Ishikawa (cell line): ENCODE data around the gene USP22.

Source experiments
- CEBPB ChIP-seq: IDR thresholded peaks from 2 replicates; pipeline ENCODE4 v1.6.1; 2012
- CREB1 ChIP-seq: IDR thresholded peaks from 2 replicates; pipeline ENCODE4 v1.6.1; 2012; ENCODE audit warnings: low read depth
- EGR1 ChIP-seq: IDR thresholded peaks from 2 replicates; pipeline ENCODE4 v1.6.1; 2012
- EP300 ChIP-seq: IDR thresholded peaks from 2 replicates; pipeline ENCODE4 v1.6.1; 2012; ENCODE audit warnings: borderline replicate concordance
- FOXM1 ChIP-seq: IDR thresholded peaks from 2 replicates; pipeline ENCODE4 v1.6.1; 2012; ENCODE audit warnings: low read depth, borderline replicate concordance
- NFIC ChIP-seq: IDR thresholded peaks from 2 replicates; pipeline ENCODE4 v1.6.1; 2012
- RAD21 ChIP-seq: IDR thresholded peaks from 2 replicates; pipeline ENCODE4 v1.6.1; 2012; ENCODE audit warnings: low read depth
- TAF1 ChIP-seq: IDR thresholded peaks from 2 replicates; pipeline ENCODE4 v1.6.1; 2012; ENCODE audit warnings: low read depth, mild to moderate bottlenecking
- TCF12 ChIP-seq: IDR thresholded peaks from 2 replicates; pipeline ENCODE4 v1.6.1; 2012; ENCODE audit warnings: low read depth
- TEAD4 ChIP-seq: IDR thresholded peaks from 2 replicates; pipeline ENCODE4 v1.6.1; 2012
- YY1 ChIP-seq: IDR thresholded peaks from 2 replicates; pipeline ENCODE4 v1.6.1; 2012; ENCODE audit warnings: low read depth
- ZBTB7A ChIP-seq: IDR thresholded peaks from 2 replicates; pipeline ENCODE4 v1.6.1; 2012; ENCODE audit warnings: low read depth
- TF ChIP-seq, protein P1 (sequence below): IDR thresholded peaks from 2 replicates; pipeline ENCODE4 v1.6.1; 2012
- TF ChIP-seq, protein P2 (sequence below): IDR thresholded peaks from 2 replicates; pipeline ENCODE4 v1.6.1; 2012; ENCODE audit warnings: low read depth, mild to moderate bottlenecking
- TF ChIP-seq, protein P3 (sequence below): IDR thresholded peaks from 2 replicates; pipeline ENCODE4 v1.6.1; 2012

Gene USP22

DNA sequence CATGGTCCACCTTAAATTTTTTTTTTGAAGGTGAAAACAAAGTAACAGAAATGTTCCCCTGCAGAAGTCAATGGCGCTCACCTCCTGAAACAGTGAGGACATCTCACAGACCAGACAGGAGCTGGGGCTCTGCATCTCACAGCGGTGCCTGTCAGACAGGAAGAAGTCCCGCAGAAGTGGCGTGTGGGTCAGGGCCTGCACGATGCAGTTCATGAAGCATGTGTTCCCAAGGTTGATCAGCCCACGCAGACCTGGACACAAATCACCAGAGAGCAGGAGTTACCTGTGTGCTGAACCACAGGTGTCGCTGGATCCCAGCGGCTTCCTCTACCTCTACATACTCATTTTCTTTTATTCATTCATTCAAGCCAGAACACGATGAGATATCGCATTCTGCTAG lies 24.9 kb downstream of the USP22 start:
- TF ChIP-seq EGR1 (no peak), CEBPB (no peak), TEAD4 (no peak), TCF12 (no peak), ZBTB7A (no peak), FOXM1 (no peak), YY1 (no peak), TAF1 (no peak)
- TF ChIP-seq, protein P1, sequence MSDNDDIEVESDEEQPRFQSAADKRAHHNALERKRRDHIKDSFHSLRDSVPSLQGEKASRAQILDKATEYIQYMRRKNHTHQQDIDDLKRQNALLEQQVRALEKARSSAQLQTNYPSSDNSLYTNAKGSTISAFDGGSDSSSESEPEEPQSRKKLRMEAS, result no peak
- TF ChIP-seq, protein P2, sequence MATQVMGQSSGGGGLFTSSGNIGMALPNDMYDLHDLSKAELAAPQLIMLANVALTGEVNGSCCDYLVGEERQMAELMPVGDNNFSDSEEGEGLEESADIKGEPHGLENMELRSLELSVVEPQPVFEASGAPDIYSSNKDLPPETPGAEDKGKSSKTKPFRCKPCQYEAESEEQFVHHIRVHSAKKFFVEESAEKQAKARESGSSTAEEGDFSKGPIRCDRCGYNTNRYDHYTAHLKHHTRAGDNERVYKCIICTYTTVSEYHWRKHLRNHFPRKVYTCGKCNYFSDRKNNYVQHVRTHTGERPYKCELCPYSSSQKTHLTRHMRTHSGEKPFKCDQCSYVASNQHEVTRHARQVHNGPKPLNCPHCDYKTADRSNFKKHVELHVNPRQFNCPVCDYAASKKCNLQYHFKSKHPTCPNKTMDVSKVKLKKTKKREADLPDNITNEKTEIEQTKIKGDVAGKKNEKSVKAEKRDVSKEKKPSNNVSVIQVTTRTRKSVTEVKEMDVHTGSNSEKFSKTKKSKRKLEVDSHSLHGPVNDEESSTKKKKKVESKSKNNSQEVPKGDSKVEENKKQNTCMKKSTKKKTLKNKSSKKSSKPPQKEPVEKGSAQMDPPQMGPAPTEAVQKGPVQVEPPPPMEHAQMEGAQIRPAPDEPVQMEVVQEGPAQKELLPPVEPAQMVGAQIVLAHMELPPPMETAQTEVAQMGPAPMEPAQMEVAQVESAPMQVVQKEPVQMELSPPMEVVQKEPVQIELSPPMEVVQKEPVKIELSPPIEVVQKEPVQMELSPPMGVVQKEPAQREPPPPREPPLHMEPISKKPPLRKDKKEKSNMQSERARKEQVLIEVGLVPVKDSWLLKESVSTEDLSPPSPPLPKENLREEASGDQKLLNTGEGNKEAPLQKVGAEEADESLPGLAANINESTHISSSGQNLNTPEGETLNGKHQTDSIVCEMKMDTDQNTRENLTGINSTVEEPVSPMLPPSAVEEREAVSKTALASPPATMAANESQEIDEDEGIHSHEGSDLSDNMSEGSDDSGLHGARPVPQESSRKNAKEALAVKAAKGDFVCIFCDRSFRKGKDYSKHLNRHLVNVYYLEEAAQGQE, result no peak

DNA sequence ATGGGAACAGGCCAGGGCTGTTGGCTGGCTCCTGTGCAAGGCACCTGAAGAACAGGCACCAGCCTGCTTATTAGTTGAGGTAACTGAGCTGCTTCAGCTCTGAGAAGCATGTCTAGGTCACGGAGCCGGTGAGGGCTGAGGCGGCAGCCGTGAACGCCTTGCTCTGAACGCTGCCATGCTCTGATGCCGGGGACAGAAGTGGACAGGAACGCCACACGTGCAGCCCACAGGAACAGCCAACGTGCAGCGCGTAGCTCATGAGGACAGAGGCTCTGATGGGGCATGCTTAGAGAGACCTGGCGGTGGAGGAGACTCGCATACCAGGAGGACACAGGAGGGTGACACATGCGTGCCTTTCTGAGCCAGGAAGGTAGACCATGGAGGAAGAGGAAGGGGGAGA lies 25.6 kb downstream of the USP22 start:
- TF ChIP-seq, protein P3, sequence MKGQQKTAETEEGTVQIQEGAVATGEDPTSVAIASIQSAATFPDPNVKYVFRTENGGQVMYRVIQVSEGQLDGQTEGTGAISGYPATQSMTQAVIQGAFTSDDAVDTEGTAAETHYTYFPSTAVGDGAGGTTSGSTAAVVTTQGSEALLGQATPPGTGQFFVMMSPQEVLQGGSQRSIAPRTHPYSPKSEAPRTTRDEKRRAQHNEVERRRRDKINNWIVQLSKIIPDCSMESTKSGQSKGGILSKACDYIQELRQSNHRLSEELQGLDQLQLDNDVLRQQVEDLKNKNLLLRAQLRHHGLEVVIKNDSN, result no peak
- no peak for TF ChIP-seq ZBTB7A
- TF ChIP-seq YY1, result no peak
- no peak for TF ChIP-seq NFIC
- TF ChIP-seq TCF12, result no peak
- TF ChIP-seq TAF1, result no peak
- TF ChIP-seq CREB1, result no peak
- TF ChIP-seq EGR1, result no peak
- no peak for TF ChIP-seq FOXM1
- TF ChIP-seq, protein P1, result no peak
- TF ChIP-seq EP300, result no peak
- TF ChIP-seq CEBPB, result no peak

DNA sequence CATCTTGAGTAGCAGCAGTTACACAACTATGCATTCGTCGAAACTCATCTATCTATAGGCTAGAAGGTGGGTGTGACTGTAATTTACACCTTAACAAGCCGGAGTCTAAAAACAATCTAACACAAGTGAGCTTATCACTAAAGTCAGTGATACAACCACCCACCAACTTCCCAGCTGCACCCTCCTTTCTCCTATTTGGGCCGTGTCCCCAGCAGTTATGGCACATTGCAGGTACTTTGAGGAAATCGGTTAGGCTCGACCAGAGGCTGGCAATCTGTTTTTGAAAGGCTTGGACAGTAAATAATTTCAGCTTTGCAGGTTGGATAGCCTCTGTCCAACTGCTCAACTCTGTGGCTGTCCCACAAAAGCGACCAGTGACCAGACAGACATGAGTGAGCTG lies 26.0 kb downstream of the USP22 start:
- no peak for TF ChIP-seq ZBTB7A
- no peak for TF ChIP-seq YY1
- TF ChIP-seq TAF1, result no peak
- TF ChIP-seq FOXM1, result no peak
- no peak for TF ChIP-seq CEBPB
- TF ChIP-seq, protein P1, result no peak
- TF ChIP-seq, protein P3, result no peak
- TF ChIP-seq, protein P2, result no peak
- no peak for TF ChIP-seq RAD21
- no peak for TF ChIP-seq EGR1
- TF ChIP-seq TCF12, result no peak

DNA sequence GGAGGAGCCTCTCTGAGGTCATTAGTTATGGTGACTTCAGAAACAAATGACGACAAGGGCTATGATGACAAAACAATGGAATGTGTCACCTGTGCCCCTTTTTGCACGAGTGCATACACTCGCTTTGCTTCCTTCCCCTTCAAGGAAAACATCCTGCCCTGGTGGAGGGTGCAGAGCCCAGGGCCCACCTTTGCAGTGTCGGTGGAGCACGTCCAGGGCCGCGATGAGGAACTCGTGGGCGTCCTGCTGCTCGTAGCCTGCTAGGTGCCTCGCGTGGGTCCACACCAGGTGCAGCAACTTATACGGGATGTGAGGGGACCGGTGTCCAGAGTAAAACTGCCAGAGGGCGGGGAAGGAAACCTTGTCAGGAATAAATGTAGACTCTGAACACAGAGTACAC lies 27.2 kb downstream of the USP22 start:
- TF ChIP-seq CREB1, result no peak
- TF ChIP-seq, protein P3, result no peak
- TF ChIP-seq EGR1, result no peak

DNA sequence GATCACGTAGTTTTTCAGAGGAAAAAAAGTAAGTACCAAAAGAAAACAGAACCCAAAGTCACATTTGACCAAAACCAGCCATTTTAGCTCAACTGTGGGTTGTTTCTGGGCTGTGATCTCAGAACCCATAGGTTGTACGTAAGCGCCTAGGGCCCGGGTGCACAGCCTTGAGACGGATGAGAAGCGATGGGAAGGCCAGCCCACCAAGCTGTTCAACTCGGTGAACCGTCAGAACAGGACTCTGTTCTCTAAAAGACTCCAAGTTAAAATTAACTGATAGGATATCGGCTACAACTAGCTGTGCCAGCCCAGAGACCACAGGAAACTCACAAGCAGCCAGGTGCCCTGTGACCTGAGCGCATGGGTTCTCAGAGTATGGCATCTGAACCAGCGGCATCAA lies 28.3 kb downstream of the USP22 start:
- TF ChIP-seq TAF1 (no peak), TCF12 (no peak), CREB1 (no peak), RAD21 (no peak), NFIC (no peak), TEAD4 (no peak), YY1 (no peak), EGR1 (no peak), CEBPB (no peak), ZBTB7A (no peak), EP300 (no peak), FOXM1 (no peak)
- TF ChIP-seq, protein P3, result no peak
- TF ChIP-seq, protein P2, result no peak
- TF ChIP-seq, protein P1, result no peak
